Putamen (tissue), 1 donor: ENCODE measurements around the gene IL1R1.

Experiments
- DNase-seq: peaks from one replicate; pipeline ENCODE4 v3.0.0-alpha.2; 2016; ENCODE audit warnings: low spot score

IL1R1 gene

GRCh38 chr2:102176172-102176571 is 33.6 kb downstream of the IL1R1 start:
- no peak for DNase-seq

GRCh38 chr2:102177814-102178478 is 35.4 kb downstream of the IL1R1 start:
- DNase-seq, result no peak

- no peak for DNase-seq
These were observed 36.5 kb downstream of the IL1R1 start for GRCh38 chr2:102179061-102179460.

GRCh38 chr2:102179788-102180686 is 37.5 kb downstream of the IL1R1 start:
- no peak for DNase-seq

GRCh38 chr2:102180687-102180999 is 38.1 kb downstream of the IL1R1 start:
- DNase-seq, result no peak

GRCh38 chr2:102181376-102181775 is 38.8 kb downstream of the IL1R1 start:
- no peak for DNase-seq

- no peak for DNase-seq
These were observed 39.5 kb downstream of the IL1R1 start for GRCh38 chr2:102181919-102182635.

- no peak for DNase-seq
These were observed 41.5 kb downstream of the IL1R1 start for GRCh38 chr2:102184018-102184417.

- DNase-seq, result no peak
These were observed 42.0 kb downstream of the IL1R1 start for GRCh38 chr2:102184568-102184967.

GRCh38 chr2:102185347-102185746 is 42.8 kb downstream of the IL1R1 start:
- no peak for DNase-seq

GRCh38 chr2:102186791-102187495 is 44.4 kb downstream of the IL1R1 start, which contains the start of gene IL1RL2:
Gene IL1RL2 (plus strand): TSS chr2:102187023. CDS start chr2:102187868, 845 bp downstream.
- DNase-seq, result no peak

- no peak for DNase-seq
These were observed 45.1 kb downstream of the IL1R1 start for GRCh38 chr2:102187496-102188150.

- DNase-seq, result no peak
These were observed 48.0 kb downstream of the IL1R1 start for GRCh38 chr2:102190430-102191107.

- DNase-seq, result no peak
These were observed 49.0 kb downstream of the IL1R1 start for GRCh38 chr2:102191501-102191900.

- DNase-seq, result no peak
These were observed 50.5 kb downstream of the IL1R1 start for GRCh38 chr2:102193074-102193473.

- no peak for DNase-seq
These were observed 52.2 kb downstream of the IL1R1 start for GRCh38 chr2:102194609-102195268.

- DNase-seq, result no peak
These were observed 55.0 kb downstream of the IL1R1 start for GRCh38 chr2:102197389-102198137.

GRCh38 chr2:102200539-102200938 is 58.0 kb downstream of the IL1R1 start:
- no peak for DNase-seq

- DNase-seq, result no peak
These were observed 62.1 kb downstream of the IL1R1 start for GRCh38 chr2:102204638-102205037.
